Smooth muscle cell (in vitro differentiated cells): ENCODE results near the gene CHMP1A. TPM values are rescaled to one million over a fixed set of nuclear protein-coding genes. Genes with fewer than 3 reads are reported as not detected.
A peak's percentile ranks its signal among the peaks of the same experiment; 100 is the strongest.

Source experiments
- DNase-seq: peaks from one replicate; lab custom pipeline; 2025; ENCODE audit not compliant: unreplicated experiment; lab: John Stamatoyannopoulos, UW
- H2AFZ ChIP-seq: fragments of 200-600 bp; sonication (generic); 2 replicates; pipeline ENCODE4 v1.6.0; 2016; ENCODE audit warnings: antibody characterized with exemption, low read depth, mild to moderate bottlenecking
- H3F3A ChIP-seq: fragments of 200-600 bp; sonication (generic); 2 replicates; pipeline ENCODE4 v1.6.0; 2017; ENCODE audit warnings: antibody characterized with exemption, low read depth
- H3K27ac ChIP-seq: fragments of 200-600 bp; sonication (generic); 2 replicates; pipeline ENCODE4 v1.5.1; 2016; ENCODE audit warnings: low read depth, mild to moderate bottlenecking
- H3K27me3 ChIP-seq: fragments of 200-600 bp; sonication (generic); 2 replicates; pipeline ENCODE4 v1.6.1; 2016; ENCODE audit warnings: low read depth, mild to moderate bottlenecking
- H3K36me3 ChIP-seq: fragments of 200-600 bp; sonication (generic); 2 replicates; pipeline ENCODE4 v1.5.1; 2016; ENCODE audit warnings: low read depth
- H3K4me1 ChIP-seq: fragments of 200-600 bp; sonication (generic); 2 replicates; pipeline ENCODE4 v1.5.1; 2016; ENCODE audit warnings: low read depth
- H3K4me2 ChIP-seq: fragments of 200-600 bp; sonication (generic); 2 replicates; pipeline ENCODE4 v1.6.0; 2016; ENCODE audit warnings: mild to moderate bottlenecking
- H3K4me3 ChIP-seq: fragments of 200-600 bp; sonication (generic); 2 replicates; pipeline ENCODE4 v1.5.1; 2016; ENCODE audit warnings: mild to moderate bottlenecking
- H3K79me2 ChIP-seq: fragments of 200-600 bp; sonication (generic); 2 replicates; pipeline ENCODE4 v1.6.0; 2016; ENCODE audit warnings: low read depth, mild to moderate bottlenecking
- H3K9ac ChIP-seq: fragments of 200-600 bp; sonication (generic); 2 replicates; pipeline ENCODE4 v1.6.0; 2016; ENCODE audit warnings: low read depth
- H3K9me3 ChIP-seq: fragments of 200-600 bp; sonication (generic); replicated peaks from 2 replicates; pipeline ENCODE4 v1.5.1; 2016; ENCODE audit warnings: low read depth
- H4K20me1 ChIP-seq: fragments of 200-600 bp; sonication (generic); 2 replicates; pipeline ENCODE4 v1.6.0; 2016; ENCODE audit warnings: low read depth
- CTCF ChIP-seq: fragments of 200-600 bp; sonication (generic); IDR thresholded peaks from 2 replicates; pipeline ENCODE4 v1.5.1; 2017; ENCODE audit warnings: borderline replicate concordance, mild to moderate bottlenecking, antibody characterized with exemption; ENCODE audit not compliant: insufficient read depth, poor library complexity, severe bottlenecking
- WGBS: methylation state at CpG from one replicate; pipeline ENCODE4 v1.1.7; 2016; ENCODE audit warnings: low lambda C conversion rate; 5-methylcytosine and 5-hydroxymethylcytosine counted together
- polyA plus RNA-seq: library from polyadenylated mRNA; unstranded; fragments of >200 nt; fragmentation: Nextera tagmentation; extraction: Ambion mirVana; gene quantifications from 2 replicates; pipeline ENCODE4 v1.2.1, GENCODE V29; 2016
- total RNA-seq: library from RNA; depleted of rRNA; stranded (reverse); fragments of >200 nt; gene quantifications from 2 replicates; pipeline ENCODE4 v1.2.3, GENCODE V29; 2014

The CHMP1A gene
- total and polyA plus RNA-seq, 2 experiments from 2014 or later = 40.0 to 68.4 TPM

DNA sequence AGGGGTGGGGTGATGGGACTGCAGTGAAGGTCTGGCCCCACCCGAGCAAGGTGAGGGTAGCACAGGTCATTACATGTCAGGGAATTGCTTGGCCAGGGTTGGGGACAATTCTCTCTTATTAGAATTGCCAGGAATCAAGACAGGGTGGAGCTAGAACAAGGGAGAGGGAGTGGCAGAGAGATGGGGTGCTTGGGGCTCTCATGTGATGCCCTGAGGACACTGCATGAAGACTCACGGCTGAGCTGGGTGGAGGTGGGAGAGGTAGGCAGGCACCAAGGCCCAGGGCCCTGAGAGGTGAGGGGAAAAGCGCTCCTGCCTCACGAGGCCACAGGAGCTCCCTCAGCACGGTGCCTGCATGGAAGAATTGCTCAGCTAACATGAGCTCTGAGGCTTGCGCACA lies 40.5 kb downstream of the CHMP1A start:
- Histone ChIP-seq H3K9me3 (no peaks in the 10 kb centered on the region), H3F3A (no peaks in the 10 kb centered on the region), H3K9ac (no peak overlapping the region), H3K27me3 (no peaks in the 10 kb centered on the region), H3K4me3 (no peak overlapping the region), H4K20me1 (no peaks in the 10 kb centered on the region), H3K79me2 (no peaks in the 10 kb centered on the region), H3K36me3 (no peaks in the 10 kb centered on the region), H3K4me1 (no peaks in the 10 kb centered on the region), H3K4me2 (no peak overlapping the region), H3K27ac (no peak overlapping the region), H2AFZ (no peak overlapping the region)
- 64% methylated on average over 6 of the region's 6 CpGs for WGBS
- TF ChIP-seq CTCF = no peak
- DNase-seq = no peak

DNA sequence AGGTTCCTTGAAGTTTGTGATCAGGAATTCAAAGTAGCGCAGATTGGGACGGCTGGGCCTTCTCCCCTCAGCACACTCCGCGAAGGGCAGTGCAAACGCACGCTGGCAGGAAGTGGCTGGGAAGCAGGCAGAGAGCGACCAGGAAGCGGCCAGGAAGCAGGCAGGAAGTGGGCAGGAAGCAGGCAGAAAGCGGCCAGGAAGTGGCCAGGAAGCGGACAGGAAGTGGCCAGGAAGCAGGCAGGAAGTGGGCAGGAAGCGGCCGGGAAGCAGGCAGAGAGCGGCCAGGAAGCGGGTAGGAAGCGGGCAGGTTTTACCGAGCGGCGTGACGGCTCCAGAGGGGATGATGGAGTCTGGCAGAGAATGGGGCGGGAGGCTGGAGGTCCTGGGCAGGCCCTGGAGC lies 40.9 kb downstream of the CHMP1A start:
- no peak overlapping the region for H3K9ac ChIP-seq
- no peaks in the 10 kb centered on the region for H3K4me1 ChIP-seq
- no peaks in the 10 kb centered on the region for H3F3A ChIP-seq
- H3K27ac ChIP-seq = no peak overlapping the region
- H3K79me2 ChIP-seq = no peaks in the 10 kb centered on the region
- 95% methylated on average over 18 of the region's 20 CpGs for WGBS
- no peak overlapping the region for H3K4me3 ChIP-seq
- TF ChIP-seq CTCF = no peak
- H3K36me3 ChIP-seq = no peaks in the 10 kb centered on the region
- DNase-seq = no peak
- no peaks in the 10 kb centered on the region for H3K27me3 ChIP-seq
- no peaks in the 10 kb centered on the region for H3K9me3 ChIP-seq
- no peaks in the 10 kb centered on the region for H4K20me1 ChIP-seq
- no peak overlapping the region for H2AFZ ChIP-seq
- no peak overlapping the region for H3K4me2 ChIP-seq

- no peak overlapping the region for H3K4me3 ChIP-seq
- DNase-seq = no peak
- H4K20me1 ChIP-seq = no peaks in the 10 kb centered on the region
- H2AFZ ChIP-seq = no peak overlapping the region
- H3K4me1 ChIP-seq = no peaks in the 10 kb centered on the region
- no peaks in the 10 kb centered on the region for H3K9me3 ChIP-seq
- H3K36me3 ChIP-seq = no peaks in the 10 kb centered on the region
- H3K27ac ChIP-seq = no peak overlapping the region
- TF ChIP-seq CTCF = peak; percentile 67
- no peak overlapping the region for H3K4me2 ChIP-seq
- H3K27me3 ChIP-seq = no peaks in the 10 kb centered on the region
- H3K9ac ChIP-seq = no peak overlapping the region
- 58% methylated on average over 14 of the region's 17 CpGs for WGBS
- H3F3A ChIP-seq = no peaks in the 10 kb centered on the region
- H3K79me2 ChIP-seq = no peaks in the 10 kb centered on the region
Measured at GRCh38 chr16:89615596-89616090, 41.9 kb downstream of the CHMP1A start.

GRCh38 chr16:89615176-89615575 lies 42.3 kb downstream of the CHMP1A start:
- Histone ChIP-seq H3K4me3 (no peak overlapping the region), H3K4me1 (no peaks in the 10 kb centered on the region), H2AFZ (no peak overlapping the region), H3K9me3 (no peaks in the 10 kb centered on the region), H4K20me1 (no peaks in the 10 kb centered on the region), H3F3A (no peaks in the 10 kb centered on the region), H3K79me2 (no peaks in the 10 kb centered on the region), H3K27me3 (no peaks in the 10 kb centered on the region), H3K27ac (no peak overlapping the region), H3K9ac (no peak overlapping the region), H3K36me3 (no peaks in the 10 kb centered on the region), H3K4me2 (no peak overlapping the region)
- DNase-seq = no peak
- no peak for TF ChIP-seq CTCF
- WGBS = 86% methylated on average over 13 of the region's 13 CpGs
